ENCODE results near the gene SP5.
"Not testable (repeated sequence)": the region's sequence is repeated elsewhere in the genome, so short reads cannot be mapped to it uniquely, and the experiment has no call there.

Gene SP5

DNA sequence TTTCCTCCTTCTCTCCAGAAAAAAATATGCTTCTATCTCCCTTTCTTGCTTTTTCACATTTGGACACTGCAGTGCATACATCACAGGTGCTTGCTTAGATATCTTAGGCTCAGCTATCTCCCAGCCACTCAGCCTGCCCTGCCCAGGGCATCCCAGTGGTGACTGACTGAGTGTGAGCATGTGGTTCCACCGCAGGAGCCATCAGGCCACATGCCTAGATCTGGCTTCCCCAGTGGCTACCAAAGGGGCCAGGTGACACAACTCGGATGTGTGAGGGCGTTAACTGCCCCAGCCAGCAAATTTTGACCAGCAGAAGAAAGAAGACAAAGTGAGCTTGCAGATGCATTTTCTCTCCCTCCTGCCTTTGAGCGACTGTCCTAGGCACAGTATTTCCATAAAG lies 25.5 kb downstream of the SP5 start:
- DNase-seq, result no peak

DNA sequence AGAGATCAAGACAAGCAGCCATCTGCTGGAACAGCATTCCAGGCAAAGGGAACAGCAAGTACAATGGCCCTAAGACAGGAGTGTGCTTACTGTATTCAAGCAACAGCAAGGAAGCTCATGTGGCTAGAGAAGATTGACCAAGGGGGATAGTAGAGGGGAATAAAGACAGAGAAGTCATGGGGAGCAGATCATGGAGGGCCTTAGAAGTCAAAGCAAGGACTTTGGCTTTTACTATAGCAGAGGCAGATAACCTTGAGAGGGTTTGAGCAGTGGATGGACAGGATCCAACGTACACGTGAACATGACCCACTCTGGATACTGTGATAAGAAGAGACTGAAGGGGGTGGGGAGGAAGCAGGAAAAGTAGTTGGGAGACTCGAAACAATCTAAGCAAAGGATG lies 26.9 kb downstream of the SP5 start:
- DNase-seq, result no peak

DNA sequence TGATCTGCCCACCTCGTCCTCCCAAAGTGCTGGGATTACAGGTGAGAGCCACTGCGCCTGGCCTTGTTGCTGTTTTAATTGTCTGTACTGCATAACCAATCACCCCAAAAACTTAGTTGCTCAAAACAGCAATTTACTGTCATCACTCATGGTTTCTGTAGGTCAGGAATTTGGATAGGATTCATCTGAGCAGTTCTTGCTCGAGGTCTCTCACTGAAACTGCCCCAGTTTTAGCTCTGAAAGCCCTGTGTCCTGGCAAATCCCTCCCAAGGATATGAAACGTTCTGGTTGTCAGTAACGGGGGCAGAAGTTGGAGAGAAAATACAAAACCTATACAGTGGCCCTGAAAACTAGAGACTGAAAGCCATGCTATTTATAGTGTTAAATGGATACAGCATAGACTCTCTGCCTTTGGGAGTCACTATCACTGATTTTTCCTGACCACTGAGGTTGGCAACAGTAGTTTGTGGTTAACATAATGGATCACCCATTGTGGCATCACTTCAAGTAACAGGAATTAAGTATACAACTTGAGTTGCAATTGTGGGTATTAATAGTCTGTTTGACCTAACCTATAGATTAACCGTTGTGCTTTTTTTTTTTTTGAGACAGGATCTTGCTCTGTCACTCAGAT lies 27.9 kb downstream of the SP5 start:
- DNase-seq, result no peak

DNA sequence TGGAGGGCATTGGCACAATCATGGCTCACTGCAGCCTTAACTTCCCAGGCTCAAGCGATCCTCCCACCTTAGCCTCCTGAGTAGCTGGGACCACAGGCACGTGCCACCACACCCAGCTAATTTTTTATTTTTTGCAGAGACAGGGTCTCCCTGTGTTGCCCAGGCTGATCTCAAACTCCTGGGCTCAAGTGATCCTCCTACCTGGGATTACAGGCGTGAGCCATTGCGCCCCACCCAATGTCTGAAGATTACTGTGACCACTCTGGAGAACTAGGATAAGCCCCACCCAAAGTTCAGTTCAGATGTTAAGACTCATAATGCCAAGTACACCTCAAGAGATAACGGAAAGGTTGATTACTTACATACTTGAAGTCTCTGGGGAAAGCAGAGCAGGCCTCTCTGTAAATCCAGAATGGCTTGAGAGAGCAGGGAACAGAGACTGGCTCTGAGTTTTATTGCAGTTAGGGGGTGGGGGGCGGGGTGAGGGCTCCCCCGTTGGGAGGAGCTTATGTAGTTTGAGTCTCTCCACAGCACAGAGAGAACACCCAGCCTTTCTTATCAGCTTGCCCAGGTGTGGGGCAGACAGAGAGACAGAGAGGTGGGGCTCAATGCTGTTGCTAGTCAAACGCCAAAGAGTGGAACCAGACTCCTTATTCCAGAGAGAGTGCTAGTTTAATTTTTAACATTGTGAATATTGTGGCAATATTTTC lies 28.5 kb downstream of the SP5 start:
- no peak for DNase-seq

DNA sequence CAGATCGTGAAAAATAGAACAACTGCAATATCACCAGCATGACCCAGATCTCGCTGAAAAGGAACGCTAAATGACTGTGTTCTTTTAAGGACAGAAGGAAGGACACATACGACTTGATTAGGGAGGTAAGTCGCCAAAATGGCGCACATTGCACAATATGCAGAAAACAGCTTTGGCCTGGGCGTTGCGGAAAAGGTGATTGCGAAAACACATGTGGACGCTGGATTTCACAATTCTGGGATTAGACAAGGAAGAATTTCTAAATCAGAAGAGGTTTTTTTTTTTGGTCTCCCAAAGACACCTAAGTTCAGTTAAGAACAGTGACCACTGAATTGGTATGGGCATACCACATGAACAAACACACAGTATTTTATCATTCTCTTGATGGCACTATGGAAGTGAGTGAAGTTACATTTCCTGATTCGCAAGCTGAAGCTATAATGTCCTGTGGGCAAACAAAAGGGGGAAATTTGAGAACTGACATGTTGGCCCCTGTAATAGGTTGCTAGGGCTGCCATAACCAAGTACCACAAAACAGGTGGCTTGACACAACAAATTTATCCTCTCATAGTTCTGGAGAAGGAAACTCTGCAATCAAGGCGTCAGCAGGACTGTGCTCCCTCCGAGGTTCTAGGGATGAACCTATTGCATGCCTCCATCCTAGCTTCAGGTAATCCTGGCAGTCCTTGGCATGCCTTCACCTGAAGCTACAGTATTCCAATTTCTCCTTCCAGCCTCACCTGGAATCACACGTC lies 29.3 kb downstream of the SP5 start:
- no peak for DNase-seq

DNA sequence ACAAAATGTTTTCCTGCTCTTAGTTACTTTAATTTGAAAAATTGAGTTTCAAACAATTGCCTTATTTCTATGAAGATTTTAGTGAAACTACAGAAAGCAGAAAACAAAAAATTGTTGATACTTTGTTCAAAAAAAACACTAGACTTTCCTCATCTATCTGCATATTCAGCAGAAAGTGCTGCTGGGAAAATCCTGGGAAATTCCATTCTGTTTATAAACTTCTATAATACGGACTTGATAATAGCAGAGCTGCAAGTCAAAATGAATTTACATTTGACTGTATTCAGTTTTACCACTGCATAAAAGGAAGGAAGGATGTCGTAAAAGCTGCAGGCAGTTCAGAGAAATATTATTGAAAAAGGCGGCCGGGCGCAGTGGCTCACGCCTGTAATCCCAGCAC lies 30.2 kb downstream of the SP5 start:
- DNase-seq, result no peak

DNA sequence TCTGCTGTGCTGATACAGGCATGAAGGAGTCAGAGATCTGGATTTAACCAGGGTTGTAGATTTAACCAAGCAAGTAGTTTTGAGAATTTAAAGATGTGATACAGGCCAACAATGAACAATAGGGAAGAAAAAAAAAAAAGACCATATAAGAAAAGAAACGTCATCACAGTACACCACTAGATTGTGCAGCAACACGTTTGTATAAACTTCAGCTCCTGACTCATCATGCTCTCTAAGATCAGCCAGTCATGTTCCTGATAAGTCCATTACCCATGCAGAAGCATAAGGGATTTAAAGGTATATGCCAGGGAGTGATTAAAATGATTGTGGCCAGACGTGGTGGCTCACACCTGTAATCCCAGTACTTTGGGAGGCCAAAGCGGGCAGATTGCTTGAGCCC lies 32.8 kb downstream of the SP5 start:
- DNase-seq, result no peak

DNA sequence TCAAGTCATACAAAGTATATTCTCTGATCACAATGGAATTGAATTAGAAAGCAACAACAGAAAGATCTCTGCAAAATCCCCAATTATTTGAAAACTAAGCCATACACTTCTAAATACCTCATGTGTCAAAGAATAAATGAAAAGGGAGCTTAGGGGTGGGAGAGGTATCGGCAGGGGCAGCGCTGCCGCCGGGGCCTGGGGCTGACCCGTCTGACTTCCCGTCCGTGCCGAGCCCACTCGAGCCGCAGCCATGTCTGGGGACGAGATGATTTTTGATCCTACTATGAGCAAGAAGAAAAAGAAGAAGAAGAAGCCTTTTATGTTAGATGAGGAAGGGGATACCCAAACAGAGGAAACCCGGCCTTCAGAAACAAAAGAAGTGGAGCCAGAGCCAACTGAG lies 36.4 kb downstream of the SP5 start:
- DNase-seq, result not testable (repeated sequence)

DNA sequence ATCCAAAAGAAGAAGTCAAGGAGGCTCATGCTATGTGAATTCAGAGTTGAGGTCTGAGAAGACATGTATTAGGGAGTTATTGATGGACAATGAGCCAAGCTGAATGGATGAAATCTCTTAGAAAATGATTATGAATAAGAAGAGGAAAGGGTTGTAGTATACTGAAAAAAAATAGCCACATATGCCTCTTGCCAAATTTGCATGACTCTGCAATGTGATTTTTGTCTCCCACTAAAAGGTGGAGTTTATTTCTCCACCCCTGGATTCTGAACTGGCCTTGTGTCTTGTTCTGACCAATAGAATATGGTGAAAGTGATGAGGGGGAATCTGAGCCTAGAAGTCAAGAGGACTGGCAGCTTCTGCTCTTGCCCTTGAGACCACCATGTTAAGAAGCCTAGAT lies 46.4 kb downstream of the SP5 start:
- no peak for DNase-seq

DNA sequence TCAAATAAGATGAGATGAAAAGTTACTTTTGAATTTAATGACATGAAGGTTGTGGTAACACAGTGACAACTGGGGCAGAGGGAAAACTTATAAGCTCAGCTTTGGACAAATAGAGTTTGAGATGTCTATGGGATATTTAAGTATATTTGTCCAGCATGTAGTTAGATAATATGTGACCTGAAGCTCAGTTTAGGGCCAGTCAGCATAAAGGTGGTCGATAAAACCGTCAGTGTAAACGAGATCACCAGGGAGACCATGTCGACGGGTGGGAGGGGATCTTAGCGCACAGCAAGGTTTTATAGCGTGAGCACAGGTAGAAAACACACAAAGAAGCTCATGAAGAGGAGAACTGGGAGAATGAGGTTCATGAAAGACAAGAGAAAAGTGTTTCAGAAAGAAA lies 47.6 kb downstream of the SP5 start:
- DNase-seq, result no peak

DNA sequence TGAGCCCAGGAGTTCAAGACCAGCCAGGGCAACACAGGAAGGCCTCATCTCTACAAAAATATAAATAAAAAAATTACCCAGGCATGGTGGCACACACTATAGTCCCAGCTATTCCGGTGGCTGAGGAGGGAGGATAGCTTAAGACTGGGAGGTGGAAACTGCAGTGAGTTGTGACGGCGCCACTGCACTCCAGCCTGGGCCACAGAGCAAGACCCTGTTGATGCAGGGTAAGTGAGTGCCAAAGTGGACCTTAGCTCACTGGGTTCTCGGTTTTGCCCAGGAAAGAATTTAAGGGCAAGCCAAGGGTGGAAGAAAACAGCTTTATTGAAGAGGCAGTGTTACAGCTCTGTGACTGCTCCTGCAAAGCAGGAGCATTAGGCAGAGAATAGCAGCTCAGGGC lies 48.1 kb downstream of the SP5 start:
- no peak for DNase-seq

DNA sequence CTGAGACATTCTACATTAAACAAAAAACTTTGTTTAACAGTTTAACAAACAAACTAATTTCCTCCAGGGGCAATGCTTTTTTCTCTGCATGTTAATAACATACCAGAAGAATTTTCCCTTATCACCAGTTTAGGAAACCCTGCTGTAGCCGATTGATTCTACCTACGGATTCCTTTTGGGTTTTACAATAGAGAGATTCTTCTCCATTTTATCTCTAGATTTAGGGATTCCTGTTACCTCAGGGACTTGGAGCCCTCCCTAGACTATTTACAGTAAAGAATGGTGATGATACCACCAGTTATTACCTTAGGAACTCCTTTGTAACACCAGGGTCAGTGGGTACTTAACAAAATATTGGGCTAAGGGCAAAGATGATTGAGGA lies 49.7 kb downstream of the SP5 start:
- DNase-seq, result no peak

DNA sequence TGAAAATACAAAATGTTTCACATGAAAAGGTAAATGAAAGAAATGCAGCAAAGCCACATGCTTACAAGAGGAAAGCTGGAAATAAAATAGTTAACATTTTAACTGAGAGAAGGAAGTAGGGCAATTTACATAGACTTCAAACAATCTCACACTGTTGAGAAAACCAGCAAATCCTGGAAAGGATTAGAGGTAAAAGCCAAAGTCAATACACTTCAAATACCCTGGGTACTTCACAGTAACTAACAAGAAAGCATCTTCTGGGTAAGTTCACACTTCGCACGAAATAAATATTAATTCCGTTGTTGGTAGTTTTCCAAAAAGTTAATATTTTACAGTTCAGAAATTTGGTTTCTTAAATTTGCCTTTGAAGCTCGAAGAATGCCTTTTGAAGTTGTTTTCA lies 51.6 kb downstream of the SP5 start:
- no peak for DNase-seq

Data from activated T-cell treated with anti-CD3 and anti-CD28 coated beads, Interleukin-2, amount 50 U/mL, for 48 hours (primary cell).